ENCODE data around the gene TBK1. TPM values are rescaled to one million over a fixed set of nuclear protein-coding genes. Genes with fewer than 3 reads are reported as not detected.

The TBK1 gene
- total RNA-seq, 1 donor from 2014 or later = 15.0 TPM

DNA sequence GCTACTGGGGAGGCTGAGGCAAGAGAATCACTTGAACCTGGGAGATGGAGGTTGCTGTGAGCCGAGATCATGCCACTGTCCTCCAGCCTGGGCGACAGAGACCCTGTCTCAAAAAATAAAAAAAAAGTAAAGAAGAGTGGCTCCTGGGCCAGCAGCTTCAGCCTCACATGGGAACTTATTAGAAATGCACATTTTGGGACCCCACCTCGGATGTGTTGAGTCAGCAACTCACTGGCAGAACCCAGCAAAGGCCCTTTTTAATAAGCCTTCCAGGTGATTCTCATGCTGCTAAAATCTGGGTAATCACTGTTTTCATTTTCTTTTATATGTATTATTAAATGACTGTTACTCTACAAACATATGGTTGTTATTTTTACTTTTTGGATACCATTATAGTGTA is 41.6 kb downstream of the TBK1 start:
- H3K36me3 Mint-ChIP-seq (ENCODE audit: low read depth) = peaks cover 22% of the 10 kb centered on the region
- DNase-seq (ENCODE audit: low spot score) = no peak
- no peak overlapping the region for H3K27ac Mint-ChIP-seq (ENCODE audit: unreplicated experiment)
- H3K4me1 Mint-ChIP-seq (ENCODE audit: low read depth) = no peaks in the 10 kb centered on the region
- no peaks in the 10 kb centered on the region for H3K9me3 Mint-ChIP-seq (ENCODE audit: low read depth)
- no peaks in the 10 kb centered on the region for H3K27me3 Mint-ChIP-seq (ENCODE audit: low read depth)
- no peak overlapping the region for H3K4me3 Mint-ChIP-seq (ENCODE audit: unreplicated experiment)
- TF ChIP-seq, protein P1, sequence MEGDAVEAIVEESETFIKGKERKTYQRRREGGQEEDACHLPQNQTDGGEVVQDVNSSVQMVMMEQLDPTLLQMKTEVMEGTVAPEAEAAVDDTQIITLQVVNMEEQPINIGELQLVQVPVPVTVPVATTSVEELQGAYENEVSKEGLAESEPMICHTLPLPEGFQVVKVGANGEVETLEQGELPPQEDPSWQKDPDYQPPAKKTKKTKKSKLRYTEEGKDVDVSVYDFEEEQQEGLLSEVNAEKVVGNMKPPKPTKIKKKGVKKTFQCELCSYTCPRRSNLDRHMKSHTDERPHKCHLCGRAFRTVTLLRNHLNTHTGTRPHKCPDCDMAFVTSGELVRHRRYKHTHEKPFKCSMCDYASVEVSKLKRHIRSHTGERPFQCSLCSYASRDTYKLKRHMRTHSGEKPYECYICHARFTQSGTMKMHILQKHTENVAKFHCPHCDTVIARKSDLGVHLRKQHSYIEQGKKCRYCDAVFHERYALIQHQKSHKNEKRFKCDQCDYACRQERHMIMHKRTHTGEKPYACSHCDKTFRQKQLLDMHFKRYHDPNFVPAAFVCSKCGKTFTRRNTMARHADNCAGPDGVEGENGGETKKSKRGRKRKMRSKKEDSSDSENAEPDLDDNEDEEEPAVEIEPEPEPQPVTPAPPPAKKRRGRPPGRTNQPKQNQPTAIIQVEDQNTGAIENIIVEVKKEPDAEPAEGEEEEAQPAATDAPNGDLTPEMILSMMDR (IDR thresholded peaks at IDR 0.05) = no peak

- Mint-ChIP-seq H3K4me1 (ENCODE audit: low read depth) (no peaks in the 10 kb centered on the region), H3K9me3 (ENCODE audit: low read depth) (no peaks in the 10 kb centered on the region), H3K4me3 (ENCODE audit: unreplicated experiment) (no peak overlapping the region), H3K27ac (ENCODE audit: unreplicated experiment) (no peak overlapping the region), H3K27me3 (ENCODE audit: low read depth) (no peaks in the 10 kb centered on the region), H3K36me3 (ENCODE audit: low read depth) (peaks cover 23% of the 10 kb centered on the region)
- TF ChIP-seq, protein P1 (IDR thresholded peaks at IDR 0.05) = no peak
- no peak for DNase-seq (ENCODE audit: low spot score)
Measured at GRCh38 chr12:64494998-64495729, 43.2 kb downstream of the TBK1 start.

DNA sequence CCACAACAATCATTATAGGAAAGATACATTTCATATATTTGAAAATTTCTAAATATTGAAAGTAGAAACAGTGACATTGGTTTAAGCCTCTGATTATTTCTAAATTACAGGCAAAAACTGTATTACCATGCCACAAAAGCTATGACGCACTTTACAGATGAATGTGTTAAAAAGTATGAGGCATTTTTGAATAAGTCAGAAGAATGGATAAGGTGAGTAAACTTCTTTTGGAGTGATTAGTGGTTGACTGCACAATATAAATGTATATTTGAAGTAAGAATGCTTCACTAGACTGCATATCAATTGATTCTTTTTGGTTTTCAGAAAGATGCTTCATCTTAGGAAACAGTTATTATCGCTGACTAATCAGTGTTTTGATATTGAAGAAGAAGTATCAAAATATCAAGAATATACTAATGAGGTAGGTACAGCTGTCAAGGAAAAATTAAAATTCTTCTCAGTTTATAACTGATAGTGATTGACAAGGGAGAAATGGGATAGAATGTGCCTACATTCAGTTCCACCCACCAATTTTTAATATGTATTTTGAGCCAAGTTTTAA is 45.0 kb downstream of the TBK1 start:
- no peak overlapping the region for H3K4me3 Mint-ChIP-seq (ENCODE audit: unreplicated experiment)
- H3K27me3 Mint-ChIP-seq (ENCODE audit: low read depth) = no peaks in the 10 kb centered on the region
- H3K27ac Mint-ChIP-seq (ENCODE audit: unreplicated experiment) = no peak overlapping the region
- H3K4me1 Mint-ChIP-seq (ENCODE audit: low read depth) = no peaks in the 10 kb centered on the region
- peaks cover 20% of the 10 kb centered on the region for H3K36me3 Mint-ChIP-seq (ENCODE audit: low read depth)
- TF ChIP-seq, protein P1 (IDR thresholded peaks at IDR 0.05) = no peak
- H3K9me3 Mint-ChIP-seq (ENCODE audit: low read depth) = no peaks in the 10 kb centered on the region
- no peak for DNase-seq (ENCODE audit: low spot score)

DNA sequence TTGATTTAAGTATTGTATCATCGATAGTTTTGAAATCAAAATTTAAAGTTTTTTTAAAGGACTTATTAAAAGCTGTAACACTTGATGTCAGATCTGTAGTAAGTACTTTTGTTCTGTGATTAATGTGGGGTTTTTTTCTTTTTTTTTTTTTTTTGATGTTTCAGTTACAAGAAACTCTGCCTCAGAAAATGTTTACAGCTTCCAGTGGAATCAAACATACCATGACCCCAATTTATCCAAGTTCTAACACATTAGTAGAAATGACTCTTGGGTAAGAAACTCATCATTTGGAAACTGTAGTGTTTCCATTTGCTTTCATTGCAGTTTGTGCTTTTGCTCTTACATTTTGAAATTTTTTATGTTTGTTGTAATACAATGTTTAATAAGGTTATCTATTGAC is 45.6 kb downstream of the TBK1 start:
- H3K4me1 Mint-ChIP-seq (ENCODE audit: low read depth) = no peaks in the 10 kb centered on the region

GRCh38 chr12:64497903-64498302 is 46.0 kb downstream of the TBK1 start:
- Mint-ChIP-seq H3K27ac (ENCODE audit: unreplicated experiment) (no peak overlapping the region), H3K36me3 (ENCODE audit: low read depth) (peaks cover 19% of the 10 kb centered on the region)
- TF ChIP-seq, protein P1 (IDR thresholded peaks at IDR 0.05) = no peak

More for the DNA sequence above, 45.6 kb downstream of the TBK1 start:
- TF ChIP-seq, protein P1 (IDR thresholded peaks at IDR 0.05) = no peak
- H3K27me3 Mint-ChIP-seq (ENCODE audit: low read depth) = no peaks in the 10 kb centered on the region
- H3K36me3 Mint-ChIP-seq (ENCODE audit: low read depth) = peaks cover 19% of the 10 kb centered on the region
- no peak overlapping the region for H3K4me3 Mint-ChIP-seq (ENCODE audit: unreplicated experiment)
- no peak overlapping the region for H3K27ac Mint-ChIP-seq (ENCODE audit: unreplicated experiment)
- no peak for DNase-seq (ENCODE audit: low spot score)
- H3K9me3 Mint-ChIP-seq (ENCODE audit: low read depth) = no peaks in the 10 kb centered on the region

More at GRCh38 chr12:64497903-64498302, 46.0 kb downstream of the TBK1 start:
- Mint-ChIP-seq H3K9me3 (ENCODE audit: low read depth) (no peaks in the 10 kb centered on the region), H3K4me1 (ENCODE audit: low read depth) (no peaks in the 10 kb centered on the region), H3K27me3 (ENCODE audit: low read depth) (no peaks in the 10 kb centered on the region), H3K4me3 (ENCODE audit: unreplicated experiment) (no peak overlapping the region)
- no peak for DNase-seq (ENCODE audit: low spot score)

Data from chondrocyte (in vitro differentiated cells).